ENCODE results near the gene PRKD1. TPM values are rescaled to one million over a fixed set of nuclear protein-coding genes. Genes with fewer than 3 reads are reported as not detected.

Gene PRKD1
- total and polyA plus RNA-seq, 2 experiments from 2014 or later: 7.5 to 16.5 TPM

GRCh38 chr14:29681316-29681715 lies 246.3 kb downstream of the PRKD1 start:
- 93% methylated on average over 1 of the region's 1 CpG for WGBS (ENCODE audit: low lambda C conversion rate, missing lambda C conversion rate)
- no peak overlapping the region for H2AFZ ChIP-seq
- no peaks in the 10 kb centered on the region for H3K79me2 ChIP-seq
- H3K4me3 ChIP-seq: no peak overlapping the region
- TF ChIP-seq EZH2phosphoT487 (IDR thresholded peaks at IDR 0.05; ENCODE audit: low read depth, severe bottlenecking, unreplicated experiment) (no peak), CTCF (IDR thresholded peaks at IDR 0.05; ENCODE audit: poor library complexity) (no peak), EZH2 (IDR thresholded peaks at IDR 0.05; ENCODE audit: borderline replicate concordance) (no peak)
- no peak overlapping the region for H3K4me2 ChIP-seq
- no peak overlapping the region for H3K27ac ChIP-seq
- no peak for DNase-seq (ENCODE audit: low spot score)
- no peaks in the 10 kb centered on the region for H4K20me1 ChIP-seq (ENCODE audit: insufficient read depth, poor library complexity, severe bottlenecking)
- no peaks in the 10 kb centered on the region for H3K36me3 ChIP-seq (replicated peaks; ENCODE audit: insufficient read depth, low read depth)
- H3K27me3 ChIP-seq: no peaks in the 10 kb centered on the region
- no peaks in the 10 kb centered on the region for H3K9me2 ChIP-seq (replicated peaks; ENCODE audit: insufficient read depth)
- no peaks in the 10 kb centered on the region for H3K9me3 ChIP-seq (ENCODE audit: low read depth)
- H3K4me1 ChIP-seq (ENCODE audit: insufficient read depth): no peaks in the 10 kb centered on the region

- Histone ChIP-seq H3K79me2 (no peaks in the 10 kb centered on the region), H3K4me3 (no peak overlapping the region), H3K9me3 (ENCODE audit: low read depth) (no peaks in the 10 kb centered on the region), H4K20me1 (ENCODE audit: insufficient read depth, poor library complexity, severe bottlenecking) (no peaks in the 10 kb centered on the region), H3K9me2 (replicated peaks; ENCODE audit: insufficient read depth) (no peaks in the 10 kb centered on the region), H3K36me3 (replicated peaks; ENCODE audit: insufficient read depth, low read depth) (no peaks in the 10 kb centered on the region), H3K4me1 (ENCODE audit: insufficient read depth) (no peaks in the 10 kb centered on the region), H3K4me2 (no peak overlapping the region), H3K27ac (no peak overlapping the region), H3K27me3 (no peaks in the 10 kb centered on the region), H2AFZ (no peak overlapping the region)
- no peak for TF ChIP-seq EZH2phosphoT487 (IDR thresholded peaks at IDR 0.05; ENCODE audit: low read depth, severe bottlenecking, unreplicated experiment)
- no peak for TF ChIP-seq CTCF (IDR thresholded peaks at IDR 0.05; ENCODE audit: poor library complexity)
- TF ChIP-seq EZH2 (IDR thresholded peaks at IDR 0.05; ENCODE audit: borderline replicate concordance): no peak
- WGBS (ENCODE audit: low lambda C conversion rate, missing lambda C conversion rate): 90% methylated on average over 7 of the region's 7 CpGs
- DNase-seq (ENCODE audit: low spot score): no peak
These were observed 252.9 kb downstream of the PRKD1 start for GRCh38 chr14:29674566-29675285.

- no peaks in the 10 kb centered on the region for H4K20me1 ChIP-seq (ENCODE audit: insufficient read depth, poor library complexity, severe bottlenecking)
- H3K9me2 ChIP-seq (replicated peaks; ENCODE audit: insufficient read depth): no peaks in the 10 kb centered on the region
- H3K4me3 ChIP-seq: no peak overlapping the region
- H3K4me2 ChIP-seq: no peak overlapping the region
- no peaks in the 10 kb centered on the region for H3K79me2 ChIP-seq
- no peaks in the 10 kb centered on the region for H3K27me3 ChIP-seq
- H3K36me3 ChIP-seq (replicated peaks; ENCODE audit: insufficient read depth, low read depth): no peaks in the 10 kb centered on the region
- 70% methylated on average over 3 of the region's 3 CpGs for WGBS (ENCODE audit: low lambda C conversion rate, missing lambda C conversion rate)
- no peak for TF ChIP-seq EZH2phosphoT487 (IDR thresholded peaks at IDR 0.05; ENCODE audit: low read depth, severe bottlenecking, unreplicated experiment)
- TF ChIP-seq CTCF (IDR thresholded peaks at IDR 0.05; ENCODE audit: poor library complexity): no peak
- no peak for TF ChIP-seq EZH2 (IDR thresholded peaks at IDR 0.05; ENCODE audit: borderline replicate concordance)
- no peaks in the 10 kb centered on the region for H3K9me3 ChIP-seq (ENCODE audit: low read depth)
- no peak for DNase-seq (ENCODE audit: low spot score)
- H3K27ac ChIP-seq: no peak overlapping the region
- H3K4me1 ChIP-seq (ENCODE audit: insufficient read depth): no peaks in the 10 kb centered on the region
- H2AFZ ChIP-seq: no peak overlapping the region
These were observed 254.8 kb downstream of the PRKD1 start for GRCh38 chr14:29672831-29673230.

All from hepatocyte (in vitro differentiated cells).